Fibroblast of skin of right quadriceps (primary cell): ENCODE measurements around the gene CYTH4.
"Not testable (repeated sequence)": the region's sequence is repeated elsewhere in the genome, so short reads cannot be mapped to it uniquely, and the experiment has no call there.

Experiments used
- DNase-seq: peaks from one replicate; pipeline ENCODE4 v3.0.0-alpha.2; 2013

Gene CYTH4

DNA sequence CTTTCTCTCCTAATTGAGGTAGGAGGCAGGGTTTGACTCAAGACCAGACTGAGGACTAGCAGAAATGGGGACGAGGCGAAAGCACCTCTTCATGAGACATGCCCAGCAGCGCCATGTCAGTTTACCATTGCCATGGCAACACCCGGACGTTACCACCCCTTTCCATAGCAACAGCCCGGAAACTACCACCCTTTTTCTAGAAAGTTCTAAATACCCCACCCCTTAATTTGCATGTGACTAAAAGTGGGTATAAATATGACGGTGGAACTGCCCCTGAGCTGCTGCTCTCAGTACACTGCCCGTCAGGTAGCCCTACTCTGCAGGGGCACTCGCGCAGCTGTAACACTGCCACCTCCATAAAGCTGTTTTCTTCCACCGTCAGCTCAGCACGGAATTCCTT, 32.3 kb upstream of the CYTH4 start:
- DNase-seq, result no peak

DNA sequence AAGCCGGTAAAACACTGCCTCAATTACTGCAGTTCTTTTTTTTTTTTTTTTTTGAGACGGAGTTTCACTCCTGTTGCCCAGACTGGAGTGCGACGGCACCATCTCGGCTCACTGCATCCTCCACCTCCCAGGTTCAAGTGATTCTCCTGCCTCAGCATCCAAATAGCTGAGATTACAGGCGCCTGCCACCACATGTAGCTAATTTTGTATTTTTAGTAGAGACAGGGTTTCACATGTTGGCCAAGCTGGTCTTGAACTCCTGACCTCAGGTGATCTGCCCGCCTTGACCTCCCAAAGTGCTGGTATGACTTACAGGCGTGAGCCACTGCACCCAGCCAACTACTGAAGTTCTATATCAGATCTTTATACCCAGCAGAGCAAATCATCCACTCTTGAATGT, 30.5 kb upstream of the CYTH4 start:
- DNase-seq, result not testable (repeated sequence)

DNA sequence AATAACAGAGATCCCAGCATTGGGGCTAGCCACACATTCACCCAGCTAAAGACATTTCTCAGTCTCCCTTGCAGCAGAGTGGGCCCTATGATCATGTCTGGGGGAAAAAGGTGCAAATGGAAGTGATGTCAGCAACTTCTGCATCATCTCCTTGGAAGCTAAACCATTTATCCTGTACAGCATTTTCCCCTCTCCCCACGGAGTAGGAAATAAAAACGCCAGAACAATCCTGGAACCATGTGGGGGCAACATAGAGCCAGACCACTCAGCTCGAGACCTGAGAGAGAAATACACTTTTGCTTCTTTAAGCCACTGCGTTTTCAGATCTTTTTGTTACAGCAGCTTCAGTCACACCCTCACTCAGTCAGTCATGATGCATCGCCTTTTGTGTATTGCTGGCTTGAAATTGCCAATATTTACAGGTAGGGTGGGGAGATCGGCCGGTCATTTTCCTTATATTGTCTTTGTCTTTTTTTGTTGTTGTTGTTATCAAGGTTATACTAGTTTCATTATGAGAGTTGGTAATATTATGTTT, 29.1 kb upstream of the CYTH4 start:
- peak; percentile 57 for DNase-seq

DNA sequence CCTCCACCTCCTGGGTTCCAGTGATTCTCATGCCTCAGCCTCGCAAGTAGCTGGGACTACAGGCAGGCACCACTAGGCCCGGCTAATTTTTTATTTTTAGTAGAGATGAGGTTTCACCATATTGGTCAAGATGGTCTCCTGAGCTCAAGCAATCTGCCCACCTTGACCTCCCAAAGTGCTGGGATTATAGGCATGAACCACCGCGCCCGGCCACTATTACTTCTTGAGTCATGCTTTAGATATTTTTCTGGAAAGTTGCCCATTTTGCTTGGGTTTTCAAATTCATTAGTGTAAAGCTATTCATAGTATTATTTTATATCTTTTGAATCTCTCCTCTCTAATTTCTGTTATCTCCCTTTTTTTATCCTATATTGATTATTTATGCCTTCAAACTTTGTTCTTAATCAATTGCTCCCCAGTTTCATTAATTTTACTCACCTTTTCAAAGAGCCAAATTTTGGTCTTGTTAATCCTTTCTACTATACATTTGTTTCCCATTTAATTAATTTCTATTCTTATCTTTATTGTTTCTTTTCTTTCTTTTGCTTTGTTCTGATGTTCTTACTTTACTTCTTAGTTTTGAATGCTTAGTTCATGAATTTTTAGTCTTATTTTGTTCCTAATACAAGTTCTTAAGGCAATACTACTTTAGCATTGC, 28.0 kb upstream of the CYTH4 start:
- DNase-seq, result peak; percentile 79

DNA sequence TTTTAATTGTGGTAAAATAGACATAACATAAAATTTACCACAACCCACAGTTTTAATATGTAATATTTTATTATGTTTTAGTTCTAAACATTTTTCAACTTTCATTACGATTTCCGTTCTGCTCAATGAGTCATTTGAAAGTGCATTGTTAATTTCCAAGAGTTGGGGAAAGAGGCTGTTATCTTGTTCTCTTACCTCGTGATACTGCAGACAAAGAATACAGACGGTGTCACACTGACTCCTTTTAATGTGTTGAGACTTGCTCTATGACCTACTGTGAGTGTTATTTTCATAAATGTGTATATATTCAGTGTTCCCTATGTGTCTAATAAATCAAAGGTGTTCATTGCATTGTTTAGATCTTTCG, 27.5 kb upstream of the CYTH4 start:
- DNase-seq, result no peak

DNA sequence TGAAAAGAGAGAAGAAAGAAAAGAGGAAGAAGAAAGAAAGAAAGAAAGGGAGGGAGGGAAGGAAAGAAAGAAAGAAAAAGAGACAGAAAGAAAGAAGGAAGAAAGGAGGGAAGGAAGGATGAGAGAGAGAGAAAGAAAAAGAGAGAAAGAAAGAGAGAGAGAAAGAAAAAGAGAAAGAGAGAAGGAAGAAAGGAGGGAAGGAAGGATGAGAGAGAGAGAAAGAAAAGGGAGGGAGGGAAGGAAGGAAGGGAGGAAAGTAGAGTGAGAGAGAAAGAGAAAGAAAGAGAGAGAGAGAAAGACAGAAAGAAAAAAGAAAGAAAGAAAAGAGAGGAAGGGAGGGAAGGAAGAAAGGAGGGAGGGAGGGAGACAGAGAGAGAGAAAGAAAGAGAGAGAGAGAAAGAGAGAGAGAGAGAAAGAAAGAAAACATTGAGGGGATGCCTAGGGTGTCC, 26.7 kb upstream of the CYTH4 start:
- no peak for DNase-seq

DNA sequence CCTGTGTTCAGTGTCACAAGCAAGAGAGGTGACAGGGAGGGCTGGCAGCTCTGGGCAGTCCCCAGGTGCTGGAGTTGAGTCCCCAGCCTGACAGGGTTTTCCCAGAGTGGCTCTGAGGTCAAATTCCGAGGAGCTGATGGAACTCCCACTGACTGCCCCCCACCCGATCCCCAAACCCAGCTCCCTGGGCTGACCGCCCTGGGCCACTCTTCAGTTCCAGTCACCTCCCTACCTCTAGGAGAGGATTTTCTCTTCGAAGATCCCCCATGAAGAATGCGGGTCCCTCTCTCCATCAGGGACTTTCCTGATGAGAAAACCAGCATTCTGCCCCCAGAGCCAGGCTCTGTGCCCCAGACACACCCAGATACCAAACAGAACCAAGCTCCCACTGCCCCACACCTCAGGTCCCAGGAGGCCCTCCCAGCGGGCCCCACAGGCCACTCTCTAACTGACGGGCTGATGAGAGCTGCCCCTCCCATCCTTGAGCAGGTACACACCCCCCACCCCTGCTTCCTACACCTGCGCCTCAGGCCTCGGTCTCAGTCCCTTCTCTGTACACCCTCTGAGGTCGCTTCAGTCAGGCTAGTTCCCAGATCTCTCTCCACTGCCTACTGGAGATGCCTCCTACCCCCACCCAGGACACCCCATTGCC, 26.1 kb upstream of the CYTH4 start:
- no peak for DNase-seq

DNA sequence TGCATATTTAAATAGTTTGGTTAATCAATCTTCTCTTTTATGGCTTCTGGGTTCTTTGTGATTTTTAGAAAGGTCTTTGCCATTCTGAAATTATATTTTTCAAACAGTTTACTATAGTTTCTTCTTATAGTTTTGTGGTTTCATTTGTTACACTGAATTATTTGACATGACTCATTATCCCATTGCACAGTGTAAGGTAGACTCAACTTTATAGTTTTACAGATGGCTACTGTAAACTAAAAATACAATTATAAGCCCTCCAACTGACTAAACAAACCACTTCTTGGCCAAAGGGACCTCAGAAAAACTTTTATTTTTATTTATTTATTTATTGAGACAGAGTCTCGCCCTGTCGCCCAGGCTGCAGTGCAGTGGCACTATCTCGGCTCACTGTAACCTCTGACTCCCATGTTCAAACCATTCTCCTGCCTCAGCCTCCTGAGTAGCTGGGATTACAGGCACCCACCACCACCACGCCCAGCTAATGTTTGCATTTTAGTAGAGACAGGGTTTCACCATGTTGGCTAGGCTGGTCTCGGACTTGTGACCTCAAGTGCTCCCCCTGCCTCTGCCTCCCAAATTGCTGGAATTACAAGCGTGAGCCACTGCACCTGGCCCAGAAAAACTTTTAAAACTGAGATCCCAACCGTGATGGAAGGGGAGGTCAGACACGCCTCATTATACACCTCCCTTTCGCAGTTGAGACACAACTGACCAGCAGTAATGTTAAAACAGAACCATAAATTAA, 24.1 kb upstream of the CYTH4 start:
- no peak for DNase-seq

DNA sequence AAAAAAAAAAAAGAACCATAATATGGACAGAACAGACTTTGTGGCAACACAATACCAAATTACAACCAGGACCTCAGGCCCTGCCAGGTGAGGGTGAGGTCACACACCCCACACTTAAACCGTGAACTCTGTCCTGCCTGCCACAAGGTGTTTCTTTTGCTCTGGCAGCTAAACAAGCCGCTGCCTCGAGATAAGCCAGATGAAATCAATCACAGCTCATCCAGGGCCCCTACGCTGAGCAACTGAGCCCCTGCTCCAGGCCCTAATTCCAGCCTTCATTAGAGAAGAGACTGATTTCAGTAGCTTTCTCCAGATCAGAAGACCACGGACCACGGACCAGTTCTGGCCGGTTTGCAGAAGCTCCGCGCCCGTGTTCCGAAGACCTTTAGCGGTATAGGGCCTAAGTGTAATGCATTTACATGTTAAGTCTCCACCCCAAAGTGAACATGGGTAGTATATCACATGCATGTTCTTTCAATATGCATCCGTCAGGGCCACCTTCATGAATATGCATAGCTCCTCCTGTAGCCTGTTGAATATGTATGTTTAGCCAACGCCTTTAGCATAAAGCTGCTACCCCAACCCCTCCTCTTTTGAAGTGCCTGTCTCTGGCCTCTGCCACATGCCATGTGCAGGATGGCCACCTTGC, 23.4 kb upstream of the CYTH4 start:
- DNase-seq, result no peak

DNA sequence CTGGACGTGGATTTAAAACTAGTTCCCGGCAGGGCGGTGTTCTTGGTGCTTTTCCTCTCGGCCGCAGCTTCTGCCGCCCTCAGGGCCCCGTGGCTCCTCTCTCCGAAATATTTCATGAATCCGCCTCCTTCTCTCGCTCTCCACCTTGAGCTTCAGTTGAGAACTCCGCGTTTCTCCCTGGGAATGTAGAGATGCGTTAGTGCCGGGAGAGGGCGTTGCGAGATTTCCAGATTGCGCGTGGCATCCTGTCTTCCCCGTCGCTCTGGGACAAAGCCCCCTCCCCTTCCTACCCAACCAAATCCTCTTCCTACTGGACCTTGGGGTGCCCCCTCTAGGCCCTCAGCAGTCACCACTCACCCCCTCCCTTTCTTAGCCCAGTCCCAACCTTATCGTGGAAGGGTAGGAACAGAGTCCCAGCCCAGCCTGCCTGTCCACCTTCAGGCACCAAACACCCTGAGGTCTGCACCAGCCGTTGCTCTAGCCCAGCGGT, 22.7 kb upstream of the CYTH4 start:
- peak; percentile 56 for DNase-seq

DNA sequence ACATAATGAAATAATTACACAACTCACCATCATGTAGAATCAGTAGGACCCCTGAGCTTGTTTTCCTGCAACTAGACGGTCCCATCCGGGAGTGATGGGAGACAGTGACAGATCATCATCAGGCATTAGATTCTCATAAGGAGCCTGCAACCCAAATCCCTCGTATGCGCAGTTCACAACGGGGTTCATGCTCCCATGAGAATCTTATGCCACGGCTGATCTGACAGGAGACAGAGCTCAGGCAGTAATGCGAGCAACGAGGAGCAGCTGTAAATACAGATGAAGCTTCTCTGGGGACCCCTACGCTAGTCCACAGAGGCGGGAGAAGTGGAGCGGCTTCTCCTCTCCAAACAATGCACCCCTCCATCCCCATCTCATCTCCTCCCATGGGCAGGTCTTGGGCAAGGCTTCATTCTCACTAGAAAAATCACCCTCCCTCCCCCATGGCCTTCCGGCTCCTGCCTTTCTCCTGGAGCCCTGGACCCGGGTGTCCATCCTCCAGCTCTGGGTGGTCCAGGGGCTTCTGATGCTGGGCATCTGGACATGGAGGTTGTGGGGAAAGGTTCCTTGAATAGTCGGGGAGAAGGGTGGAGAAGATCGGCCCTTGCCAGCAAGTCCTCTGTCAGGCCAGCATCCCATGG, 22.0 kb upstream of the CYTH4 start:
- no peak for DNase-seq

DNA sequence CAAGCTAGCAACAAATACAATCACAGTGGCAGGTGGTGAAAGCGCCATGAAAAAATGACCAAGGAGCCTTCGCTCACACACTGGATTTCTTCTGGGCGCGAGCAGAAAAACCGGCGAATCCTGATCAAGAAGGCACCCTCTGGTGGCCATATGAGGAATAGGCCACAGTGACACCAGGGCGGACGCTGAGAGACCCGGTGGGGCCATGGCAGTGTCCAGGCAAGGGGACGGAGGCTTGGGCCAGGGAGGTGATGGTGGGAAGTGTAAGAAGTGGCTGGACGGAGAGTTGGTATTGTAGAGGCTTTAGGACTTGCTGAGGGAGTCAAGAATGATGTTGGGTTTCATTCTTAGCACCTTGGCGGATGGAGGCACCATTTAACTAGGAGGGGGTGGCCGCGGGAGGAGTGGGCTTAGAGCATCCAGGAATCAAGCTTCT, 21.4 kb upstream of the CYTH4 start:
- peak; percentile 49 for DNase-seq

DNA sequence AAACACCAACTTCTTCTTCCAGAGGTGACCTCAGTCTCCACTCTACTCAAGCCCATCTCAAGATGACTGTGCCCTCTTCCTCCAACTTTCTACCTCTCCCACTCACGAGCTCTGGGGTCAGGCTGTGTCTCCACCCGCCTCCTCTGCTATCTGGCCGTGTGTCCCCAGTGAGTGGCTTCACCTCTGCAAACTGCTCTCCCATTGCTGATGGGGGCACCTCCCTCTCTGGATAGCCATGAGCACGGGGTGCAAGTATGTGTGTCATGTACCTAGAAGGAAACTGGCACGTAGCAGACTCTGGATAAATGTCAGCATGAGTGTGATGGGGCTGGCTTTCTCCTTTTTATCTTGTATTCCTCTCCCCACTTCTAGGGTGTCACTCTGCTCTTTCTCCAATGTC, 20.0 kb upstream of the CYTH4 start:
- no peak for DNase-seq

DNA sequence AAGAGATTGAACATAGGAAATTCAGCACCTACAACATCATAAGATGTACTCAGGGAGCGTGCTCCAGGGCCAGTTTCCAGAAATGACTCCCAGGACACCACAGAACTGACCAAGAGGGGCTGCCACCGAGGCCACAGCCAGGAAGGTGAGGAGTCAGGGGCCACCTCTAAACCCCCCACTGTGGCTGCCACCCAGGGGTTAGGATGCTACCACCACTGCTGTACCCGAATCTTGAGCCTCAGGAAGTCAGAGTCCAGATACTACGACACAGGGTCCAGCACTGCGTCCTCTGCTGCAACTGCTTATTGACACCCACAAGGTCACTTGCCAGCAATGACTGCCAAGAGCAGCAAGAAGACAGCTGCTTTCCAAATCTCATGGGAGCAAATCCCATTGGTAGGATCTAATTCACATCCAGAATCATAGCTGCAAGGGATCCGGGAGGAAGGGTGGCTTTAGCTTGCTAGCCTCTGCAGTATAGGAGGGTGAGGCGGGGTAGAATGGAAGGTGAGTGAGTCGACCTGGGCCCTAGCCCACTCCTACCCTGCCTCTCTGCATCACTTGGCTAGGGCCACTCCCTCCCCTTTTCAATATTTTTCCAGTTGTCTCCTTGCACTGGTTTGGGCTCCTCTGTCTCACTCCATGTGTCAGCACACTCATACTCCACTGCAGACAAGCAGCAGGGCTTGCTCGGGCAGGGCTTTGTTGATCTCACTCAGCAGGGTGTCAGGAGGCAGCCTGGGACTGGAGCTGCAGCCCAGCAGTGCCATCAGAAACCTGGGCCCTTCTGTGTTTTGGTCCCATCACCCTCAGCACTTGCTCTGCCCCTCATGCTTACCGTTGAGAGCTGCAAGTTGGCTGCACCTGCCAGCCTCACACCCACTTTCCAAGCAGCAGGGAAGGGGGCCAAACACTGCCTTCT, 18.1 kb upstream of the CYTH4 start:
- DNase-seq, result no peak

DNA sequence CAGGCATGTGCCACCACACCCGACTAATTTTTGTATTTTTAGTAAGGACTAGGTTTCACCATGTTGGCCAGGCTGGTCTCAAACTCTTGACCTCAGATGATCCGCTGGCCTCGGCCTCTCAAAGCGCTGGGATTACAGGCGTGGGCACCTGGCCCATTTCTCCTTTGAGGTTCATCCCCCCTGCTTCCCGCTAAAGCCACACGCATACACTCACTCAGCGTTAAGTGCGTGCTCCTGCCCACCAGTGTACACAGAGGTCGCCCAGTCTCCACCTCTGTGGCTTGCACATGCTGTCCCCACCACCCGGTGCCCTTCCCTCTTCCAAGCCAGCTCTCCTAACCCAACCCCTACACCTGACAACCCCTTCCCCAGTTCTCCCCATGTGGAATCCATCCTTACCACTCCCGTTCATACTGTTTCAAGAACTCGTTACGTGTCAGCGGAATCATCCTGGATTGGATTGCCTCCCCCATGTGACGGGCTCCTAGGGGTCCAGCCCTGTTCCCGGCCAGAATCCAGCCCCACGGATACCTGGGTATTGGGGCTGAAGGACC, 15.7 kb upstream of the CYTH4 start:
- no peak for DNase-seq

DNA sequence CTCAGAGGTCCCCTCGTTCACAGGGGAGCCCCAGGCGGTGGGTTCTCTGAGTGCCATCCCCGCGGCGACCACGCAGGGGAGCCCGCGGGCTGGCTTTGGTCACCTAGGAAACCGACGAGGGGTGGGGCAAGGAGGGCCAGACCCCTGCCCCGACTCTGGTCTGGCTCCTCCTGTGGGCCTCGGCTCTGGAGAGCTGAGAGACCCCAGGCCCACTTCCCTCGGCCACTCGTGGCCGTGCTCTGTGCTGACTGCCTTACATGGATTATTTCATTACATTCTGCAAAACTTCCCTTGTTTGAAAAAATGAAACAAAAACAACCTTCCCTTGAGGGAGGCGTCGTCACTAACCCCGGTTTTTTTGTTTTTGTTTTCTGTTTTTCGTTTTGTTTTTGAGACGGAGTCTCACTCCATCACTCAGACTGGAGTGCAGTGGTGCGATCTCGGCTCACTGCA, 15.1 kb upstream of the CYTH4 start:
- peak; percentile 36 for DNase-seq

DNA sequence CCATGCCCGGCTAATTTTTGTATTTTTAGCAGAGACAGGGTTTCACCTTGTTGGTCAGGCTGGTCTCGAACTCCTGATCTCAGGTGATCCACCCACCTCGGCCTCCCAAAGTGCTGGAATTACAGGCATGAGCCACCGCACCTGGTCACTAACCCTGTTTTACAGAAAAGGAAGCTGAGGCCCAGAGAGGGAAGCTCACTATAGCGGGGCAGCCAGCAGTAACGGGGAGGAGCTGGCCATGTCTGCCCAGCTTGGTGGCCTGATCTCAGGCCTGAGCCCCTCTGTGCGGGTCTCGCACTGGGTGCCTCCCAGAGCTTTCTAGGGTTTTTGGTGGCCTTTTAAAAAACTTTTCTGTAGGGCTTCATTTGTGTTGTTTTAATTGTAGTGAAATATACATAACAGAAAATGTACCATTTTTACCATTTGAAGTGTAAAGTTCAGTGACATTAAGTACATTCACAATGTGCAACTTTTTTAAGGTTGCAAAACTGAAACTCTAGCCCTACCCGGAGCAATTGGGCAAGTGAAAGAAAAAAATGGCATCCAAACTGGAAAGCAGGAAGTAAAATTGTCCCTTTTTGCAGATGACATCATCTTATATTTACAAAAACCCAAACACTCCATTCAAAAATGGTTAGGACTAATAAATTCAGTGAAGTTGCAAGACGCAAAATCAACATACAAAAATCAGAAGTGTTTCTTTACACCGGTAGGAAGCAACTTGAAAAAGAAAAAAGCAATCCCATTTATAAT, 14.5 kb upstream of the CYTH4 start:
- no peak for DNase-seq

DNA sequence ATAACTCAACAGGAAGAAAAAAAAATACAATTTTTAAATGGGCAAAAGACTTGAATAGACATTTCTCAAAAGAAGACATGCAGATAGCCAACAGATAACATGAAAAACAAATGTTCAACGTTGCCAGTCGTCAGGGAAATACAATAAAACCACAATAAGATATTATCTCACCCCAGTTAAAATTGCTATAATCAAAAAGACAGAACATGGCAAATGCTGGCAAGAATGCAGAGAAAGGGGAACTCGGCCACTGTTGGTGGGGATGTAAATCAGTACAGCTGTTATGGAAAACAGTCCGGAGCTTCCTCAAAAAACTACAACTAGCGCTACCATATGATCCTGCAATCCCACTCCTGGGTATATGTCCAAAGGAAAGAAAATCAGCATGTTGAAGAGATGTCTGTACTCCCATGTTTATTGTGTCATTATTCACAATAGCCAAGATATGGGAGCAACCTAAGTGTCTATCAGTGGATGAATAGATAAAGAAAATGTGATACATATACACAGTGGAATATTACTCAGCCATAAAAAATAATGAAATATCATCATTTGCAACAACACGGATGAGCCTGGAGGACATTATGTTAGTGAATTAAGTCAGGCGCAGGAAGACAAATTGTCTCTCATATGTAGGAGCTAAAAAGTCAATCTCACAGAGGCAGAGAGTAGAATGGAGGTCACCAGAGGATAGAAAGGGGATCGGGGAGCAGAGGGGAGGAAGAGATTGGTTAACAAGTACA, 12.2 kb upstream of the CYTH4 start:
- DNase-seq, result no peak

DNA sequence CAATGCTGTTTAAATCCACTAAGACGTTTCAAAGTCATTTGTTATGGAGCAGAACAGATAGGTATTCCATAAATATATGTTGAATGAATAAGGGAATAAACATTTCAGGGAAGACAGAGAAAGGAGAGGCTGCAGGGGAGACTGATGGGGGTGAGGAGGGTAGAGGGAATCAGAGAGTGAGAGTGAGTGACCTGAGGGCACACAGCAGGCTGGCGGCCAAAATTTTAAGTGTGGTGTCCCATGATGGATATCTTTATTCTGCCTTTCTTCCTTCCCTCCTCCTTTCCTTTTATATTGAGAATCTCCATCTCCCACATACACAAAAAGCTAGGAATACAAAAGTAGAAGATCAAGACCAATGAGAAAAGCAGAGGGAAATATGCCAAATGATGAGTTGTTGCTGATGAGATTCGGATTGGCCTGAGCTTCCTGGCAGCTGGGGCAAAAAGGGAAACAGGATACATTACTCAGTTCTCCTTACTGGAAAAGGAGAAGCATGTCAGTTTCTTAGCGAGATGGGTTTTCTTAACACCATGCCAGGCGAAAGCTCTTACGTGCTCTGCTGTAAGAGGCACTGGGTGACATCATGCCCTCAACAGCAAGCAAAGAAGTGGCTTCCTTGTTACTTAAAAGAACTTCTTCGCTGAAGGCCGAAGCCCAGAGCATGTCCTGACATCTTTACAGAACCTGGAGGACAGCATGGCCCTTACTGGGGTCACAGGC, 11.2 kb upstream of the CYTH4 start:
- peak; percentile 24 for DNase-seq
